AG09319 (cell line): ENCODE data around the gene RFNG.

Source experiments
- DNase-seq: peaks from one replicate; pipeline ENCODE4 v3.0.0-alpha.2; 2010; ENCODE audit warnings: low read depth; ENCODE audit errors: extremely low read depth
- CTCF ChIP-seq: IDR thresholded peaks from 2 replicates; pipeline ENCODE4 v1.5.1; 2011; ENCODE audit warnings: low read depth, mild to moderate bottlenecking, inconsistent platforms, low read length, moderate library complexity

The RFNG gene

GRCh38 chr17:82056729-82057621 is 5.4 kb upstream of the RFNG start:
- no peak for TF ChIP-seq CTCF
- DNase-seq, result no peak

- DNase-seq, result no peak
- no peak for TF ChIP-seq CTCF
These were observed 4.5 kb upstream of the RFNG start for GRCh38 chr17:82055965-82056728.

- no peak for DNase-seq
- TF ChIP-seq CTCF, result no peak
These were observed 3.7 kb upstream of the RFNG start for GRCh38 chr17:82055023-82055964.

- no peak for DNase-seq
- no peak for TF ChIP-seq CTCF
These were observed 2.9 kb upstream of the RFNG start for GRCh38 chr17:82054351-82055022.

- no peak for DNase-seq
- TF ChIP-seq CTCF, result no peak
These were observed 2.1 kb upstream of the RFNG start for GRCh38 chr17:82053556-82054263.

- no peak for TF ChIP-seq CTCF
These were observed 1.5 kb upstream of the RFNG start for GRCh38 chr17:82053130-82053529.

More at GRCh38 chr17:82053130-82053529, 1.5 kb upstream of the RFNG start:
- DNase-seq, result no peak
